GM12878 (cell line): Measurements from ENCODE around the gene MSANTD2. TPM values are rescaled to one million over a fixed set of nuclear protein-coding genes. Genes with fewer than 3 reads are reported as not detected.

ENCODE experiments used
- ATAC-seq: fragments of 200-7000 bp; cut with Tn5 transposase; 3 replicates; pipeline ENCODE4 v1.9.1; 2020; ENCODE audit warnings: mild to moderate bottlenecking, moderate library complexity
- BruUV-seq: library from RNA; stranded (reverse); fragments of 400-500 nt; replicated peaks from 2 replicates; lab custom pipeline; 2021; lab: Mats Ljungman, UMichigan
- CTCF ChIA-PET: fragments of 300-600 bp; sonication (Branson Sonifier 250); formaldehyde crosslinking; extraction: SDS; loops from one replicate; lab custom pipeline; 2021; ENCODE audit warnings: inconsistent platforms; lab: Yijun Ruan, JAX
- POLR2A ChIA-PET: fragments of 350-600 bp; formaldehyde crosslinking; extraction: SDS; loops from one replicate; lab custom pipeline; 2021; ENCODE audit warnings: inconsistent platforms; lab: Charles Lee
- RAD21 ChIA-PET: fragments of 300-600 bp; sonication (Branson Sonifier 250); formaldehyde crosslinking; loops from one replicate; lab custom pipeline; 2023; ENCODE audit warnings: antibody characterized with exemption; ENCODE audit not compliant: unreplicated experiment; lab: Charles Lee
- SMC1A ChIA-PET: fragments of 300-600 bp; sonication (Branson Sonifier 250); formaldehyde crosslinking; loops from one replicate; lab custom pipeline; 2023; ENCODE audit not compliant: unreplicated experiment, uncharacterized antibody; lab: Charles Lee
- DNase-seq: peaks from one replicate; pipeline ENCODE4 v3.0.0-alpha.2; 2011; ENCODE audit warnings: low read depth, low spot score
- FAIRE-seq: peaks from 3 replicates; lab custom pipeline; 2011; peaks lifted over from hg19 to GRCh38; lab: Jason Lieb, UNC
- H2AFZ ChIP-seq: 2 replicates; pipeline ENCODE4 v1.6.0; 2011; ENCODE audit warnings: low read depth, low read length, control low read depth; ENCODE audit not compliant: control insufficient read depth
- H3K27ac ChIP-seq: 2 replicates; pipeline ENCODE4 v1.5.1; 2011; ENCODE audit warnings: control low read depth; ENCODE audit not compliant: control insufficient read depth, insufficient read depth
- H3K27me3 ChIP-seq, 2 experiments: replicated peaks in 1 of 2; 2 replicates each; pipeline versions ENCODE4 v1.6.0 to v1.6.1; 2011; ENCODE audit warnings: low read length in 1 of 2; ENCODE audit not compliant: control insufficient read depth in 2 of 2, insufficient read depth in 2 of 2
- H3K36me3 ChIP-seq, 2 experiments: 2 replicates each; pipeline ENCODE4 v1.5.1; 2011; ENCODE audit warnings: low read length in 1 of 2; ENCODE audit not compliant: control insufficient read depth in 2 of 2, insufficient read depth in 2 of 2
- H3K4me1 ChIP-seq: 2 replicates; pipeline ENCODE4 v1.6.1; 2011; ENCODE audit warnings: mild to moderate bottlenecking, low read length, moderate library complexity, mixed read lengths; ENCODE audit not compliant: control insufficient read depth, insufficient read depth
- H3K4me2 ChIP-seq: 2 replicates; pipeline ENCODE4 v1.6.0; 2011; ENCODE audit warnings: control low read depth; ENCODE audit not compliant: control insufficient read depth, insufficient read depth
- H3K4me3 ChIP-seq: fragments of 200-600 bp; sonication (generic); 2 replicates; pipeline ENCODE4 v1.5.1; 2016
- H3K79me2 ChIP-seq: 2 replicates; pipeline ENCODE4 v1.6.0; 2011; ENCODE audit warnings: low read length; ENCODE audit not compliant: control insufficient read depth, insufficient read depth
- H3K9ac ChIP-seq: 2 replicates; pipeline ENCODE4 v1.8.0; 2011; ENCODE audit warnings: low read length, control low read depth, mixed read lengths; ENCODE audit not compliant: control insufficient read depth, insufficient read depth
- H3K9me3 ChIP-seq: replicated peaks from 3 replicates; pipeline ENCODE4 v1.5.1; 2011; ENCODE audit warnings: mild to moderate bottlenecking, low read length; ENCODE audit not compliant: control insufficient read depth, insufficient read depth
- H4K20me1 ChIP-seq: 2 replicates; pipeline ENCODE4 v1.6.0; 2011; ENCODE audit not compliant: control insufficient read depth, insufficient read depth
- BCLAF1 ChIP-seq: fragments of 450-650 bp; IDR thresholded peaks from 2 replicates; pipeline ENCODE4 v1.6.1; 2017; ENCODE audit warnings: antibody characterized with exemption, mild to moderate bottlenecking, moderate library complexity
- BRCA1 ChIP-seq: IDR thresholded peaks from 2 replicates; pipeline ENCODE4 v1.6.1; 2011; ENCODE audit warnings: low read depth, low read length, improper control_type of control experiment
- CHD1 ChIP-seq: IDR thresholded peaks from 2 replicates; pipeline ENCODE4 v1.6.1; 2012; ENCODE audit warnings: low read depth, low read length, improper control_type of control experiment
- CTCF ChIP-seq, 3 experiments: IDR thresholded peaks in 2 of 3; conservative IDR thresholded peaks in 1 of 3; 2 replicates each; pipeline ENCODE4 v1.5.1; 2011; ENCODE audit warnings: low read depth in 3 of 3, low read length in 3 of 3, mild to moderate bottlenecking in 3 of 3, control low read depth in 2 of 3, moderate library complexity in 2 of 3, inconsistent platforms in 1 of 3, mixed read lengths in 1 of 3; ENCODE audit not compliant: control insufficient read depth in 2 of 3, insufficient read depth in 1 of 3; ENCODE audit errors: extremely low read depth in 1 of 3
- YY1 ChIP-seq: IDR thresholded peaks from 2 replicates; pipeline ENCODE4 v1.6.1; 2011; ENCODE audit warnings: low read depth, mild to moderate bottlenecking, low read length
- ZBED1 ChIP-seq: IDR thresholded peaks from 2 replicates; pipeline ENCODE4 v1.6.1; 2016; ENCODE audit warnings: borderline replicate concordance
- ZNF687 ChIP-seq: fragments of 450-650 bp; IDR thresholded peaks from 2 replicates; pipeline ENCODE4 v1.6.1; 2017; ENCODE audit warnings: mild to moderate bottlenecking, moderate library complexity
- WGBS: methylation state at CpG from one replicate; pipeline ENCODE4 v1.1.6; 2016; ENCODE audit warnings: low lambda C conversion rate; ENCODE audit not compliant: insufficient replicate concordance, insufficient coverage; ENCODE audit errors: missing lambda C conversion rate; 5-methylcytosine and 5-hydroxymethylcytosine counted together
- in situ Hi-C: fragments of 300-500 bp; cut with MboI; formaldehyde crosslinking; loops from 9 replicates; pipeline ENCODE4 v1.14.3; 2018; ENCODE audit warnings: mixed read lengths
- intact Hi-C: fragments of 100-400 bp; cut with micrococcal nuclease; formaldehyde crosslinking; loops from one replicate; pipeline ENCODE4 v1.14.2; 2022; ENCODE audit not compliant: unreplicated experiment
- polyA plus RNA-seq, 11 experiments: library from polyadenylated mRNA; depleted of rRNA in 4 of 11; unstranded in 6 of 11; stranded (reverse) in 5 of 11; fragments of >200 nt; fragmentation: Nextera tagmentation in 4 of 11; fragmentation: Illumina TruSeq in 1 of 11; extraction: Ambion mirVana in 4 of 11; extraction: Trizol in 1 of 11; gene quantifications; 1 replicate in 1 of 11; 2 replicates in 10 of 11; pipeline versions ENCODE4 v1.2.1 to v1.2.3, GENCODE V29; 2011 to 2016; ENCODE audit warnings: inconsistent platforms in 2 of 11, missing spikeins in 2 of 11, low read depth in 1 of 11
- total RNA-seq, 4 experiments: library from RNA; depleted of rRNA in 3 of 4; stranded (reverse); fragments of >200 nt in 3 of 4; fragmentation: Illumina TruSeq in 1 of 4; extraction: Trizol in 1 of 4; gene quantifications; 2 replicates each; pipeline versions ENCODE4 v1.2.1 to v1.2.3, GENCODE V29; 2013 to 2021
- TF ChIP-seq, protein P1 (sequence below): IDR thresholded peaks from 2 replicates; pipeline ENCODE4 v1.6.1; 2011; ENCODE audit warnings: low read depth, low read length, improper control_type of control experiment, borderline replicate concordance
- TF ChIP-seq, protein P2 (sequence below): fragments of 450-650 bp; IDR thresholded peaks from 2 replicates; pipeline ENCODE4 v1.6.1; 2017; ENCODE audit warnings: mild to moderate bottlenecking, moderate library complexity

MSANTD2 gene
- total and polyA plus RNA-seq, 10 of the 15 experiments (the other 5 are each of a cell fraction or from before 2014, with no cell fraction given): 3.0 to 12.4 (median 8.0) TPM

- no peak overlapping the region for H2AFZ ChIP-seq
- intact Hi-C loops: no loop called here
- ChIA-PET CTCF (no interaction called here), SMC1A (interaction anchor here (0.9 to 1.8 kb wide), 2 partner anchors 162 to 186 kb away, joined by 4 to 5 read pairs; no protein-coding TSS in a partner anchor), POLR2A (no interaction called here), RAD21 (no interaction called here)
- H3K4me3 ChIP-seq: no peak overlapping the region
- no peaks in the 10 kb centered on the region for H3K9me3 ChIP-seq
- no peak overlapping the region for H3K4me2 ChIP-seq
- WGBS: 50% methylated on average over 3 of the region's 3 CpGs
- FAIRE-seq (no peak), ATAC-seq (no peak), DNase-seq (no peak)
- H3K79me2 ChIP-seq: no peaks in the 10 kb centered on the region
- H3K9ac ChIP-seq: no peak overlapping the region
- H3K4me1 ChIP-seq: no peaks in the 10 kb centered on the region
- H3K36me3 ChIP-seq: no peaks in the 10 kb centered on the region
- in situ Hi-C loops: loop anchor here (25.0 kb wide), 1 partner anchor 418 kb away; the partner anchor contains the start of gene OR8B4
- H3K27me3 ChIP-seq: no peaks in the 10 kb centered on the region; a peak in 2 of 4 replicates
- no TSS peak for BruUV-seq
- H3K27ac ChIP-seq: no peak overlapping the region
- H4K20me1 ChIP-seq: no peaks in the 10 kb centered on the region
- no peak for TF ChIP-seq CTCF (IDR thresholded peaks at IDR 0.05 in 2 of 3, conservative IDR thresholded peaks at IDR 0.05 in 1 of 3; ENCODE audit: control insufficient read depth in 2 of 3, extremely low read depth in 1 of 3, insufficient read depth in 1 of 3, low read depth in 3 of 3, low read length in 3 of 3)
- no peak for TF ChIP-seq YY1
- TF ChIP-seq, protein P1, sequence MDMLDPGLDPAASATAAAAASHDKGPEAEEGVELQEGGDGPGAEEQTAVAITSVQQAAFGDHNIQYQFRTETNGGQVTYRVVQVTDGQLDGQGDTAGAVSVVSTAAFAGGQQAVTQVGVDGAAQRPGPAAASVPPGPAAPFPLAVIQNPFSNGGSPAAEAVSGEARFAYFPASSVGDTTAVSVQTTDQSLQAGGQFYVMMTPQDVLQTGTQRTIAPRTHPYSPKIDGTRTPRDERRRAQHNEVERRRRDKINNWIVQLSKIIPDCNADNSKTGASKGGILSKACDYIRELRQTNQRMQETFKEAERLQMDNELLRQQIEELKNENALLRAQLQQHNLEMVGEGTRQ: no peak
- TF ChIP-seq ZBED1: no peak
- TF ChIP-seq, protein P2, sequence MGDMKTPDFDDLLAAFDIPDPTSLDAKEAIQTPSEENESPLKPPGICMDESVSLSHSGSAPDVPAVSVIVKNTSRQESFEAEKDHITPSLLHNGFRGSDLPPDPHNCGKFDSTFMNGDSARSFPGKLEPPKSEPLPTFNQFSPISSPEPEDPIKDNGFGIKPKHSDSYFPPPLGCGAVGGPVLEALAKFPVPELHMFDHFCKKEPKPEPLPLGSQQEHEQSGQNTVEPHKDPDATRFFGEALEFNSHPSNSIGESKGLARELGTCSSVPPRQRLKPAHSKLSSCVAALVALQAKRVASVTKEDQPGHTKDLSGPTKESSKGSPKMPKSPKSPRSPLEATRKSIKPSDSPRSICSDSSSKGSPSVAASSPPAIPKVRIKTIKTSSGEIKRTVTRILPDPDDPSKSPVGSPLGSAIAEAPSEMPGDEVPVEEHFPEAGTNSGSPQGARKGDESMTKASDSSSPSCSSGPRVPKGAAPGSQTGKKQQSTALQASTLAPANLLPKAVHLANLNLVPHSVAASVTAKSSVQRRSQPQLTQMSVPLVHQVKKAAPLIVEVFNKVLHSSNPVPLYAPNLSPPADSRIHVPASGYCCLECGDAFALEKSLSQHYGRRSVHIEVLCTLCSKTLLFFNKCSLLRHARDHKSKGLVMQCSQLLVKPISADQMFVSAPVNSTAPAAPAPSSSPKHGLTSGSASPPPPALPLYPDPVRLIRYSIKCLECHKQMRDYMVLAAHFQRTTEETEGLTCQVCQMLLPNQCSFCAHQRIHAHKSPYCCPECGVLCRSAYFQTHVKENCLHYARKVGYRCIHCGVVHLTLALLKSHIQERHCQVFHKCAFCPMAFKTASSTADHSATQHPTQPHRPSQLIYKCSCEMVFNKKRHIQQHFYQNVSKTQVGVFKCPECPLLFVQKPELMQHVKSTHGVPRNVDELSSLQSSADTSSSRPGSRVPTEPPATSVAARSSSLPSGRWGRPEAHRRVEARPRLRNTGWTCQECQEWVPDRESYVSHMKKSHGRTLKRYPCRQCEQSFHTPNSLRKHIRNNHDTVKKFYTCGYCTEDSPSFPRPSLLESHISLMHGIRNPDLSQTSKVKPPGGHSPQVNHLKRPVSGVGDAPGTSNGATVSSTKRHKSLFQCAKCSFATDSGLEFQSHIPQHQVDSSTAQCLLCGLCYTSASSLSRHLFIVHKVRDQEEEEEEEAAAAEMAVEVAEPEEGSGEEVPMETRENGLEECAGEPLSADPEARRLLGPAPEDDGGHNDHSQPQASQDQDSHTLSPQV: no peak
- TF ChIP-seq ZNF687: no peak
- no peak for TF ChIP-seq CHD1
- TF ChIP-seq BCLAF1: no peak
- no peak for TF ChIP-seq BRCA1
Observed at GRCh38 chr11:124830749-124831148, 30.5 kb upstream of the MSANTD2 start.
